ENCODE data around the gene ALDH16A1. TPM values are rescaled to one million over a fixed set of nuclear protein-coding genes. Genes with fewer than 3 reads are reported as not detected.

Gene ALDH16A1
- total RNA-seq, 1 donor from 2014 or later: 24.4 TPM

DNA sequence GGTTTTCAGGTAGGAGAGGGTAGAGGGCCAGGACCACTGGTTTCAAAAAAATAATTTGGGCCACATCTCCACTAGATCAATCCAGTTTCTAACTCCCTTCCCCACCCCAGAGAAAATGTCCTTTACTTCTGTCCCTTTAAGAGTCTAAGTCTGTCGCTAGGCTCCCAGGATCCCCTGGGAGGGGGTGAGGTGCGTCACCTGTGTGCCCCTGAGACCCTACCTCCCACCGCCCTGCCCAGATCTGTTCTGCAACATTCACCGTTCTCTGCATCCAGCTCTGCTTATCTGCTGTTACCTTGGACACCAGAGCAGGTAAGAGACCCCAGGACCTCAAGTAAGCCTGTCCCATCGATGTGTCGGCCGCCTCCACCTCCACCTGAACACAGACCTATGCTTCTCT lies 27.8 kb upstream of the ALDH16A1 start, which contains the start of gene GFY:
TSS of gene GFY (plus strand) at position 211 of the 400 bp plus-strand sequence. CDS start 1,043 bp downstream, outside the sequence.
- Mint-ChIP-seq H3K4me1 (peaks cover 40% of the 10 kb centered on the region), H3K9me3 (no peaks in the 10 kb centered on the region), H3K36me3 (peaks cover 3% of the 10 kb centered on the region), H3K27ac (no peak within 1 kb of the TSS), H3K4me3 (no peak within 1 kb of the TSS), H3K27me3 (ENCODE audit: low read depth) (peaks cover 96% of the 10 kb centered on the region)
- DNase-seq (ENCODE audit: low spot score in 2 of 2, unreplicated experiment in 2 of 2): no peak
- TF ChIP-seq, protein P1, sequence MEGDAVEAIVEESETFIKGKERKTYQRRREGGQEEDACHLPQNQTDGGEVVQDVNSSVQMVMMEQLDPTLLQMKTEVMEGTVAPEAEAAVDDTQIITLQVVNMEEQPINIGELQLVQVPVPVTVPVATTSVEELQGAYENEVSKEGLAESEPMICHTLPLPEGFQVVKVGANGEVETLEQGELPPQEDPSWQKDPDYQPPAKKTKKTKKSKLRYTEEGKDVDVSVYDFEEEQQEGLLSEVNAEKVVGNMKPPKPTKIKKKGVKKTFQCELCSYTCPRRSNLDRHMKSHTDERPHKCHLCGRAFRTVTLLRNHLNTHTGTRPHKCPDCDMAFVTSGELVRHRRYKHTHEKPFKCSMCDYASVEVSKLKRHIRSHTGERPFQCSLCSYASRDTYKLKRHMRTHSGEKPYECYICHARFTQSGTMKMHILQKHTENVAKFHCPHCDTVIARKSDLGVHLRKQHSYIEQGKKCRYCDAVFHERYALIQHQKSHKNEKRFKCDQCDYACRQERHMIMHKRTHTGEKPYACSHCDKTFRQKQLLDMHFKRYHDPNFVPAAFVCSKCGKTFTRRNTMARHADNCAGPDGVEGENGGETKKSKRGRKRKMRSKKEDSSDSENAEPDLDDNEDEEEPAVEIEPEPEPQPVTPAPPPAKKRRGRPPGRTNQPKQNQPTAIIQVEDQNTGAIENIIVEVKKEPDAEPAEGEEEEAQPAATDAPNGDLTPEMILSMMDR (IDR thresholded peaks at IDR 0.05; ENCODE audit: unreplicated experiment): no peak

DNA sequence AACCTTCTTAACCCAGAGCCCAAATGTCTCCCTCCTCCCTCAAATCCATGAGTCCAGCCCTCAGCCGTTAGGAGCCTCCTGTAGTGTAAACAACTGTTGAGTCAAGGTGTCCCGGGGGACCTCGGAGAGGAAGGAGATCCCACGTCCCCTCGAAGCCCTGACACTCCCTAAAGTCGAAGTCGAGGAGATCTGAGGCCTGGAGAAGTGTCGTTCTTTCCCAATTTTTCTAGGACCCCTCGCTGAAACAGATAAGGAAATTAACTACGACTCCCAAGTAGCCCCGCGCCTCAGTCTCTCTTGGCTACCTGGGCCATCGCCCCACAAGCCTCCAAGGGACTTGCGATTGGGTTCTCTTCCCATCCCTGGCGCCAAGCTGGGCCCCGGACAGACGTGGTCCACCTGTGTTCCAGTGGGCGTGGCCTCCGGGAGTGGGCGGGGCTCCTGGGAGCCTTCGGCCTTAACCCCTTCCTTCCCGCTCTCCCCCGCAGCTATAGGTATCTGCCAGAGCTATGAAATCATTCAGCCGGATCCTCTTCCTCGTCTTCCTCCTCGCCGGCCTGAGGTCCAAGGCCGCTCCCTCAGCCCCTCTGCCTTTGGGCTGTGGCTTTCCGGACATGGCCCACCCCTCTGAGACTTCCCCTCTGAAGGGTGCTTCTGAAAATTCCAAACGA lies 27.0 kb upstream of the ALDH16A1 start:
- no peak overlapping the region for H3K27ac Mint-ChIP-seq
- TF ChIP-seq, protein P1 (IDR thresholded peaks at IDR 0.05; ENCODE audit: unreplicated experiment): no peak
- H3K4me3 Mint-ChIP-seq: peak overlapping the region; percentile 40
- no peaks in the 10 kb centered on the region for H3K9me3 Mint-ChIP-seq
- peak in 1 of 2 experiments; percentile 49 for DNase-seq (ENCODE audit: low spot score in 2 of 2, unreplicated experiment in 2 of 2)
- peaks cover 96% of the 10 kb centered on the region for H3K27me3 Mint-ChIP-seq (ENCODE audit: low read depth)
- peaks cover 3% of the 10 kb centered on the region for H3K36me3 Mint-ChIP-seq
- H3K4me1 Mint-ChIP-seq: peaks cover 34% of the 10 kb centered on the region

DNA sequence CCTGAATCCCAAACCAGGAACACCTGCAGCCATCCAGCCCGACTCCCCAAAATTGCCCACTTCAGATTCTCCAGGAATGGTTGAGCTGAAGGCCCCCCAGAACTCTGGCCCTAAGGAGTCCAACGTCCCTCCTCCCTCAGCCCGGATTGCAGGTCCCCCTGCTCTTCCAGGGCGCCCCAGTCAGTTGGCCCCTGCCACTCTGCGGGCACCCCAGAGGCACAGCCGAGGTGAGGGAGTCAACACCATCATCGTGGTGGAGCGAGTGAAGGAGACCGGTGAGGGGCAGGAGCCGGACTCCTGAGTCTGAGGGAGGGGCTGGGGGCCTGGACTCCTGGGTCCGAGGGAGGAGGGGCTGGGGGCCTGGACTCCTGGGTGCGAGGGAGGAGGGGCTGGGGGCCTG lies 25.7 kb upstream of the ALDH16A1 start:
- peaks cover 96% of the 10 kb centered on the region for H3K27me3 Mint-ChIP-seq (ENCODE audit: low read depth)
- H3K36me3 Mint-ChIP-seq: peaks cover 3% of the 10 kb centered on the region
- peaks cover 25% of the 10 kb centered on the region for H3K4me1 Mint-ChIP-seq
- no peak overlapping the region for H3K4me3 Mint-ChIP-seq
- TF ChIP-seq, protein P1 (IDR thresholded peaks at IDR 0.05; ENCODE audit: unreplicated experiment): no peak
- no peaks in the 10 kb centered on the region for H3K9me3 Mint-ChIP-seq
- H3K27ac Mint-ChIP-seq: no peak overlapping the region
- no peak for DNase-seq (ENCODE audit: low spot score in 2 of 2, unreplicated experiment in 2 of 2)

DNA sequence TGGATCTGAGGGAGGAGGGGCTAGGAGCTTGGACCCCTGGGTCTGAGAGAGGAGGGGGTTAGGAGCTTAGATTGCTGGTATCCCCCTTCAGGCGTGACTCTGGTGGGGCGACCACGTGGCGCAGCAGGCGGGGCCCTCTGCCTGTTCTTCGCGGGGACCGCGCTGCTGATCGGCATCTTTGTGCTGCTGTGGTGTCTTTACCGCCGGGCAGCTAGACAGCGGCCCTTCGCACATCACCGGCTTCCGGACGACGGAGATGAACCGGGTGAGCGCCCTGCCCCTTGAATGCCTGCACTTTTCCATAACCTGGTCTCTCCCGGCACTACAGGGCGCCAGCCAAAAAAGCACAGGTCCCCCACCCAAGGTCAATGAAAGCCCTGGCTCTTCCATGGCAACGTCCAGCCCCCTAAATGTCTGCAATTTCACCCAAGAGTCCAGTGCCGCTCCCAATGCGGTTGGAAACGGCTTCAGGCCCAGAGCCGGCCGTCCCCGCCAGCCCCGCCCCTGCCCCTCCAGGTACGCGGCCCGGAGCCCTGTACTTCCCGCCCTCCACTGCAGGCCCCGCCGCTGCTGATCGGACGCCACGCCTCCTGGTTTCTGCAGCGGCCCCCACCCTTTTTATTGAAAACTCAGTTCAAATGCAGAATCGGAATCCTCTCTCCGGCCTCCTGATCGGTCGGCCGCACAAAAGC lies 25.0 kb upstream of the ALDH16A1 start:
- Mint-ChIP-seq H3K36me3 (peaks cover 3% of the 10 kb centered on the region), H3K27me3 (ENCODE audit: low read depth) (peaks cover 97% of the 10 kb centered on the region), H3K9me3 (no peaks in the 10 kb centered on the region), H3K4me3 (peak overlapping the region; percentile 59), H3K4me1 (peaks cover 20% of the 10 kb centered on the region), H3K27ac (no peak overlapping the region)
- TF ChIP-seq, protein P1 (IDR thresholded peaks at IDR 0.05; ENCODE audit: unreplicated experiment): no peak
- DNase-seq (ENCODE audit: low spot score in 2 of 2, unreplicated experiment in 2 of 2): peak in 1 of 2 experiments; percentile 51

DNA sequence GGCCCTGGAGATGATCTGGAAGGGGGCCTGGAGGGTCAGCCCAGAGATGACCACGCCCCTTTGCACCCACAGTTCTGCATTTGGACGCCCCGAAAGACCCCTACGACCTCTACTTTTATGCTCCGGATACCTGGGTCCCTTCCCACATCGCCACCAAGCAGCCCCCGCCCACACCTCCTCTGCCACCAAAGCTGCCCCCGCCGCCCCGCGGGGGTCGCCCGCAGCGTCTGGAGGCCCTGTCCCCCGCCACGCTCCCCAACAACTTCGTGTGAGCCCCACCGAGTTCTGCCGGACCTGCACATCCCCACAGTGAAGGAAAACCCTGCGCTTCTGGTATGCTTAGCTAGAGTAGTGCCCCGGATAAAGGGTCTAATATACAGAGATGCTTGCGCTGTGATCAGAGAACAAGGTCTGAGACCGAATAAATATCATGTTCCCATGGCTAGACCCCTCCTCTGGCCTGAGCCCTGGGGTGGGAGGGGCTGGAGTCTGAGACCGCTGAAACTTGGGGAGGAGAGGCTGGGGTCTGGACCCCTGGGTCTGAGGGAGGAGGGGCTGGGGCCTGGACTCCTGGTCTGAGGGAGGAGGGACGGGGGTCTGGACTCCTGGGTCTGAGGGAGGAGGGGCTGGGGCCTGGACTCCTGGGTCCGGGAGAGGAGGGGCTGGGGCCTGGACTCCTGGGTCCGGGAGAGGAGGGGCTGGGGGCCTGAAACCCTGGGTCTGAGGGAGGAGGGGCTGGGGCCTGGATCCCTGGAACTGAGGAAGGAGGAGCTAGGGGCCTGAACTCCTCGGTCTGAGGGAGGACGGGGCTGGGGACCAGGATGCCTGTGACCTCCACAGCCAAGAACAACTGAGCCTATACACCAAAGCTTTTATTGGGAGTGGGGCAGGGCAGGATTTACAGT lies 24.2 kb upstream of the ALDH16A1 start:
- H3K27ac Mint-ChIP-seq: no peak overlapping the region
- H3K4me1 Mint-ChIP-seq: peaks cover 16% of the 10 kb centered on the region

More for the DNA sequence above, 24.2 kb upstream of the ALDH16A1 start:
- Mint-ChIP-seq H3K9me3 (no peaks in the 10 kb centered on the region), H3K4me3 (peak overlapping the region; percentile 59), H3K27me3 (ENCODE audit: low read depth) (peaks cover 97% of the 10 kb centered on the region), H3K36me3 (peaks cover 3% of the 10 kb centered on the region)
- no peak for DNase-seq (ENCODE audit: low spot score in 2 of 2, unreplicated experiment in 2 of 2)
- TF ChIP-seq, protein P1 (IDR thresholded peaks at IDR 0.05; ENCODE audit: unreplicated experiment): no peak

All from mesothelial cell of epicardium (in vitro differentiated cells).